HG03432 (cell line): Measurements from ENCODE around the gene BOK.

ENCODE experiments used
- ATAC-seq: cut with Tn5 transposase; IDR thresholded peaks from one replicate; pipeline ENCODE4 v1.9.1; 2021; ENCODE audit warnings: mild to moderate bottlenecking, moderate library complexity; ENCODE audit not compliant: unreplicated experiment

Gene BOK

GRCh38 chr2:241618296-241618805 lies 59.8 kb downstream of the BOK start:
- ATAC-seq = no peak

- ATAC-seq = no peak
These were observed 60.3 kb downstream of the BOK start for GRCh38 chr2:241618829-241619228.

- no peak for ATAC-seq
These were observed 61.3 kb downstream of the BOK start for GRCh38 chr2:241619597-241620418.

GRCh38 chr2:241620419-241620769 lies 61.8 kb downstream of the BOK start:
- ATAC-seq = no peak
